ENCODE measurements around the gene C1QTNF5. TPM values are rescaled to one million over a fixed set of nuclear protein-coding genes. Genes with fewer than 3 reads are reported as not detected.

C1QTNF5 gene
- total RNA-seq, 1 experiment from 2014 or later = not detected

DNA sequence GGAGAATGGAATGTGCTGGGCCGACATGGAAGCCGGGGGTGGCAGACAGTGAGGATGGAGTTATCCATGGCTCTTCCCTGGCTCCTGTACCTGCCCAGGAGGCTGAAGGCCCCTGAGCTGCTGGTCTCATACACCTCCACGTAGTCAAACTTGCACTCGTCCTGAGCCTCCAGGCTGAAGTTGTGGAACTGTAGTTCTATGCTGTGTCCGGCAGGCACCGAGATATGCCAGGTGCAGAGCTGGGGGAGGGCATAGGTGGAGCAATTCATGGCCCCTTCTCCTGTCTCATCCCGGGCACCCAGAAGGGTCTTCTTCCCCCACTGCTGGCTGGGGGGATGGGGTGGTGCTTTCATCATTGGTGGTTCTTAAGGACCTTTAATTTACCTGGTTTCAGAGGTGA, 3.0 kb upstream of the C1QTNF5 start:
- no peak for DNase-seq (ENCODE audit: low read depth, low spot score)
- Histone ChIP-seq H3K4me1 (ENCODE audit: control insufficient read depth, insufficient read depth, low read length) (peaks cover 5% of the 10 kb centered on the region), H3K4me3 (ENCODE audit: low read depth in 2 of 2, low read length in 2 of 2) (no peak overlapping the region), H3K36me3 (ENCODE audit: control insufficient read depth, insufficient read depth, low read length) (no peaks in the 10 kb centered on the region), H3K9me3 (ENCODE audit: control insufficient read depth, insufficient read depth, low read depth, low read length) (no peaks in the 10 kb centered on the region), H3K27ac (ENCODE audit: low read length) (no peak overlapping the region), H3K27me3 (ENCODE audit: control insufficient read depth, insufficient read depth, low read length) (no peaks in the 10 kb centered on the region)
- no peak for TF ChIP-seq TCF7L2 (IDR thresholded peaks at IDR 0.05; ENCODE audit: low read depth, low read length)
- TF ChIP-seq POLR2AphosphoS5 (IDR thresholded peaks at IDR 0.05; ENCODE audit: low read depth, low read length) = no peak
- TF ChIP-seq, protein P1, sequence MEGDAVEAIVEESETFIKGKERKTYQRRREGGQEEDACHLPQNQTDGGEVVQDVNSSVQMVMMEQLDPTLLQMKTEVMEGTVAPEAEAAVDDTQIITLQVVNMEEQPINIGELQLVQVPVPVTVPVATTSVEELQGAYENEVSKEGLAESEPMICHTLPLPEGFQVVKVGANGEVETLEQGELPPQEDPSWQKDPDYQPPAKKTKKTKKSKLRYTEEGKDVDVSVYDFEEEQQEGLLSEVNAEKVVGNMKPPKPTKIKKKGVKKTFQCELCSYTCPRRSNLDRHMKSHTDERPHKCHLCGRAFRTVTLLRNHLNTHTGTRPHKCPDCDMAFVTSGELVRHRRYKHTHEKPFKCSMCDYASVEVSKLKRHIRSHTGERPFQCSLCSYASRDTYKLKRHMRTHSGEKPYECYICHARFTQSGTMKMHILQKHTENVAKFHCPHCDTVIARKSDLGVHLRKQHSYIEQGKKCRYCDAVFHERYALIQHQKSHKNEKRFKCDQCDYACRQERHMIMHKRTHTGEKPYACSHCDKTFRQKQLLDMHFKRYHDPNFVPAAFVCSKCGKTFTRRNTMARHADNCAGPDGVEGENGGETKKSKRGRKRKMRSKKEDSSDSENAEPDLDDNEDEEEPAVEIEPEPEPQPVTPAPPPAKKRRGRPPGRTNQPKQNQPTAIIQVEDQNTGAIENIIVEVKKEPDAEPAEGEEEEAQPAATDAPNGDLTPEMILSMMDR (IDR thresholded peaks at IDR 0.05) = no peak
- TF ChIP-seq, protein P2, sequence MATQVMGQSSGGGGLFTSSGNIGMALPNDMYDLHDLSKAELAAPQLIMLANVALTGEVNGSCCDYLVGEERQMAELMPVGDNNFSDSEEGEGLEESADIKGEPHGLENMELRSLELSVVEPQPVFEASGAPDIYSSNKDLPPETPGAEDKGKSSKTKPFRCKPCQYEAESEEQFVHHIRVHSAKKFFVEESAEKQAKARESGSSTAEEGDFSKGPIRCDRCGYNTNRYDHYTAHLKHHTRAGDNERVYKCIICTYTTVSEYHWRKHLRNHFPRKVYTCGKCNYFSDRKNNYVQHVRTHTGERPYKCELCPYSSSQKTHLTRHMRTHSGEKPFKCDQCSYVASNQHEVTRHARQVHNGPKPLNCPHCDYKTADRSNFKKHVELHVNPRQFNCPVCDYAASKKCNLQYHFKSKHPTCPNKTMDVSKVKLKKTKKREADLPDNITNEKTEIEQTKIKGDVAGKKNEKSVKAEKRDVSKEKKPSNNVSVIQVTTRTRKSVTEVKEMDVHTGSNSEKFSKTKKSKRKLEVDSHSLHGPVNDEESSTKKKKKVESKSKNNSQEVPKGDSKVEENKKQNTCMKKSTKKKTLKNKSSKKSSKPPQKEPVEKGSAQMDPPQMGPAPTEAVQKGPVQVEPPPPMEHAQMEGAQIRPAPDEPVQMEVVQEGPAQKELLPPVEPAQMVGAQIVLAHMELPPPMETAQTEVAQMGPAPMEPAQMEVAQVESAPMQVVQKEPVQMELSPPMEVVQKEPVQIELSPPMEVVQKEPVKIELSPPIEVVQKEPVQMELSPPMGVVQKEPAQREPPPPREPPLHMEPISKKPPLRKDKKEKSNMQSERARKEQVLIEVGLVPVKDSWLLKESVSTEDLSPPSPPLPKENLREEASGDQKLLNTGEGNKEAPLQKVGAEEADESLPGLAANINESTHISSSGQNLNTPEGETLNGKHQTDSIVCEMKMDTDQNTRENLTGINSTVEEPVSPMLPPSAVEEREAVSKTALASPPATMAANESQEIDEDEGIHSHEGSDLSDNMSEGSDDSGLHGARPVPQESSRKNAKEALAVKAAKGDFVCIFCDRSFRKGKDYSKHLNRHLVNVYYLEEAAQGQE (IDR thresholded peaks at IDR 0.05; ENCODE audit: insufficient read depth in 1 of 2, low read depth in 2 of 2, low read length in 1 of 2) = no peak
- no peak for TF ChIP-seq SIN3A (IDR thresholded peaks at IDR 0.05; ENCODE audit: borderline replicate concordance, insufficient read depth, low read depth, low read length)
- intact Hi-C loops (cut with micrococcal nuclease; ENCODE audit: unreplicated experiment) = no loop called here
- ATAC-seq = no peak
- POLR2A ChIA-PET = no interaction called here
- no TSS peak for BruUV-seq (replicated peaks)
- CTCF ChIA-PET = interaction anchor here (0.7 to 1.4 kb wide), 2 partner anchors 30 to 136 kb away, joined by 3 read pairs; no protein-coding TSS in a partner anchor
- in situ Hi-C loops (cut with HindIII; ENCODE audit: low pct_unique_long_range_greater_than_20kb, low sequenced_read_pairs) = no loop called here

DNA sequence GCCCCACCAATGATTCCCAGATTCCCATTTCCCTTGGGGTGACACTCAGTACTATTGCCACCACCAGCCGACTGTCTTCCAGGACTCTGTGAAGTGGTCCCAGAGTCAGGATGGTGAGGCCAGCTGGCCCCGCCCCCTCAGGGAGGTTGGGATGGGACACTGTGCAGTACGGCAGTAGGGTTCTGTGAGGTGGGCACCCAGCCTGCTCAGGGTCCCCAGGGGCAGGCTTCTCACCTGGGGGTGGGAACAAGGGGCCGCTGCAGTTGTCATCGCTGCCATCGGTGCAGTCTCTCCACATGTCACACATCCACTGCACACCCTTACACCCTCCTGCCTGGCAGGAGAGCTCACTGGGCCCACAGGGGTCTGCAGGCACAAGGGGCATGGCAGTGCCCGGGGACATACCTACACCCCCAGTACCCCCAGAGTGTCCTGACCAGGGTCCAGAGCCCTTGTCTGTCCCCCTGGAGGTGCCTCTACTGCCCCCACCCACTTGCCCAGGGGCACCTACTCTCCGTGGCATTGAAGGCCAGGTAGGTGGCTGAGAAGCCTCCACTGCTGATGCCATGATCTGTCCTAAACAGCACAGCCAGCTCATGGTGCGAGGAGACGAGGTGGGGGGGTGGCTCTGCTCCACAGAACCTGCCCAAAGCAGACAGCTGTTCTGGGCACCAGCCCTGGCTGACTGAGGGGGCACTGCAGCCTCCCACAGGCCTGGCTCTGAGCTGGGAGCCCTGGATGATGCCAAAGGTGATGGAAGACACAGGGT, 1.9 kb upstream of the C1QTNF5 start:
- CTCF ChIA-PET = interaction anchor here (0.5 to 1.4 kb wide), 2 partner anchors 15 to 31 kb away, joined by 3 to 4 read pairs; no protein-coding TSS in a partner anchor
- H3K9me3 ChIP-seq (ENCODE audit: control insufficient read depth, insufficient read depth, low read depth, low read length) = no peaks in the 10 kb centered on the region
- no peaks in the 10 kb centered on the region for H3K36me3 ChIP-seq (ENCODE audit: control insufficient read depth, insufficient read depth, low read length)
- BruUV-seq (replicated peaks) = no TSS peak
- no peak overlapping the region for H3K27ac ChIP-seq (ENCODE audit: low read length)
- intact Hi-C loops (cut with micrococcal nuclease; ENCODE audit: unreplicated experiment) (no loop called here), in situ Hi-C loops (cut with HindIII; ENCODE audit: low pct_unique_long_range_greater_than_20kb, low sequenced_read_pairs) (no loop called here)
- no peaks in the 10 kb centered on the region for H3K27me3 ChIP-seq (ENCODE audit: control insufficient read depth, insufficient read depth, low read length)
- DNase-seq (ENCODE audit: low read depth, low spot score) (no peak), ATAC-seq (no peak)
- peaks cover 17% of the 10 kb centered on the region for H3K4me1 ChIP-seq (ENCODE audit: control insufficient read depth, insufficient read depth, low read length)
- POLR2A ChIA-PET = no interaction called here
- TF ChIP-seq, protein P1 (IDR thresholded peaks at IDR 0.05) = no peak
- TF ChIP-seq, protein P2 (IDR thresholded peaks at IDR 0.05; ENCODE audit: insufficient read depth in 1 of 2, low read depth in 2 of 2, low read length in 1 of 2) = no peak
- TF ChIP-seq TCF7L2 (IDR thresholded peaks at IDR 0.05; ENCODE audit: low read depth, low read length) (no peak), SIN3A (IDR thresholded peaks at IDR 0.05; ENCODE audit: borderline replicate concordance, insufficient read depth, low read depth, low read length) (no peak), POLR2AphosphoS5 (IDR thresholded peaks at IDR 0.05; ENCODE audit: low read depth, low read length) (no peak)
- no peak overlapping the region for H3K4me3 ChIP-seq (ENCODE audit: low read depth in 2 of 2, low read length in 2 of 2)
